ENCODE results near the gene AKT2.

AKT2 gene

DNA sequence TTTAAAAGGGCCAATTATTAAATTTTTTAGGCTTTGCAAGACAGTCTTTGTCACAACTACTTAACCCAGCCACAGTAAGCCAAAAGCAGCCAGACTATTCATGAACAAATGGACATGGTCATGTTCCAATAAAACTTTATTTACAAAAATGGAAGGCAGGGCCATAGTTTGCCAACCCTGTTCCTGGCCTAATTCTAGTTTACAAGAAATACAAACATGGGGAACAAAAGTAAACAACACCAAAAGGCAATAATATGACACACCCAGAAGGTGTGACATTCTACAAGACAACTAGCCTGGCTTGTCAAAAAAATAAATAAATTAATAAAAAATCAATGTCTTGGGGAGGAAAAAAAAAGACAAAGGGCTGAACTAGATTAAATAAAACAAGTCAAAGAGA lies 33.9 kb downstream of the AKT2 start:
- no peak for FAIRE-seq

DNA sequence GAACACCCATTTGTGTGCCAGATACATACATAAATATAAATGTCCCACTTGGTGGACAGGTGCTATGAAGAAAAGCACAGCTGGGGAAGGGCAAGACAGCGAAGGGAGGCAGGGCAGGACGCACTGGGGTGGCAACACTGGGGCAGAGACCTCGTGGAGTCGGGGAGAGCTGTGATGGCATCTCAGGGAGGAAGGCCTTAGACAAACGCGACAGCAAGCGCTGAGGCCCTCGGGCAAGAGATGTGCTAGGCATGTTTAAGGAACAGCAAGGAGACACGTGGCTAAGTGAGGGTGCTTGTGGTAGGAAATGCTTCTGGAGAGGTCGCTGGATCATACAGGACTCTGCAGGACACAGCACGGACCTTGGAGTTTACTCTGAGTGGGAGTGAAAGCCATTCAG lies 35.4 kb downstream of the AKT2 start:
- no peak for FAIRE-seq

DNA sequence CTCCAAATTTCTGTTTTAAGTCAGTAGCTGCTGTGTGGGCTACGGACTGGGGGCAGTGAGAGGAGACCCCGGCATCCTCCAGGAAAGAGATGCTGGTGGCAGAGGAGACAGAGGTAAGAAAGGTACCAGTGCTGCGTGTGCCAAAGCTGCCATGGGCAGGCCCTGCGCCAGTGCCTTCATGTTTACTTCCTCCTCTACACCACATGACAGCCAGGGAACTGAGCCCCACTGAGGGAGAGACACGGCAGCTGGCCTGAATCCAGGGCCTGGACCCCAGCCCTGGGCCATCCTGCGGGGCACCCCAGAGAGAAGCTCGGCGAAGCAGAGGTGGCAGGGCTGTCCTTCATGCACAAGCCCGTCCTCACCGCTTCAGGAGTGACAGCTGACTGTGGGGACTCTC lies 35.9 kb downstream of the AKT2 start:
- FAIRE-seq = no peak

DNA sequence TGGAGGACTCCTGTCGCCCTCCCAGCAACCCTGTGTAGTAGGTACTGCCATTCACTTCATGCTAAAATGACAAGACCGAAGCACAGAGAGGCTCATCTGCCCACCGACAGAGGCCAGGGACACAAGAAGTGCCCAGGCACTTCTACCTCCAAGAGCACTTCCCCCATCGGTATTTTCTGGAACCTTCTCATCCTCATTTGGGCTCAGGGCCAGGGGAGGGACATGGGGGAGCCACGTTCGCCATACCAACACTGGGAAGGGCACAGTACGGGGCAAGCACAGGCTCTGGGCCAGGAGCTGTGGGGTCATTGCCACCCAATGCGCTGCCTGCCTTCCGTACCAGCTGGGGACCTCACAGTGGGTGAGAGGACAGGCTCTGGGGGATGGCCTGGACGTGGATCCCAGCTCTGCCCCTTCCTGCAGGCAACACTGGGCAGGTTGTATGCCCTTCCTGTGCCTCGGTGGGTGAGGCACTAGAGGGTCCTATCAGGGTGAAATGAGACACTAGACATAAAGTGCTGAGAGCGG lies 37.3 kb downstream of the AKT2 start:
- no peak for FAIRE-seq

DNA sequence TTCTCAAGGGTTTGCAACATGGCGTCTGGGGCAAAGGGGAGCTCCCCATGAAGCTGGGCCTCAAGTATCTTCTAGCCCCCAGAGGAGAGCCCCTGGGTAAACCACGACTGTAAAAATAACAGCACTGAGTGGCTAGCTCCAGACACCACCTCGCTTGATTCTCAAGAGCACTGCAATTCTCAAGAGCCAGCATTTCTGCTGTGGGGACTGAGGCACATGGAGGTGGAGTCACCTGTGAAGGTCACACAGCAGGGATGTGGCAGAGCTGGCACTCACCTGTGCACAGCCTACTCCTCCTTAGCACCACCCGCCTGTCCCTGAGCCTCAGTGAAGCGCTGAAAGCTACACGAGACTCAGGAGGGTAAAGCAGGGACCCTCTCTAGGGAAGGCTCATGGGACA lies 38.0 kb downstream of the AKT2 start:
- no peak for FAIRE-seq

DNA sequence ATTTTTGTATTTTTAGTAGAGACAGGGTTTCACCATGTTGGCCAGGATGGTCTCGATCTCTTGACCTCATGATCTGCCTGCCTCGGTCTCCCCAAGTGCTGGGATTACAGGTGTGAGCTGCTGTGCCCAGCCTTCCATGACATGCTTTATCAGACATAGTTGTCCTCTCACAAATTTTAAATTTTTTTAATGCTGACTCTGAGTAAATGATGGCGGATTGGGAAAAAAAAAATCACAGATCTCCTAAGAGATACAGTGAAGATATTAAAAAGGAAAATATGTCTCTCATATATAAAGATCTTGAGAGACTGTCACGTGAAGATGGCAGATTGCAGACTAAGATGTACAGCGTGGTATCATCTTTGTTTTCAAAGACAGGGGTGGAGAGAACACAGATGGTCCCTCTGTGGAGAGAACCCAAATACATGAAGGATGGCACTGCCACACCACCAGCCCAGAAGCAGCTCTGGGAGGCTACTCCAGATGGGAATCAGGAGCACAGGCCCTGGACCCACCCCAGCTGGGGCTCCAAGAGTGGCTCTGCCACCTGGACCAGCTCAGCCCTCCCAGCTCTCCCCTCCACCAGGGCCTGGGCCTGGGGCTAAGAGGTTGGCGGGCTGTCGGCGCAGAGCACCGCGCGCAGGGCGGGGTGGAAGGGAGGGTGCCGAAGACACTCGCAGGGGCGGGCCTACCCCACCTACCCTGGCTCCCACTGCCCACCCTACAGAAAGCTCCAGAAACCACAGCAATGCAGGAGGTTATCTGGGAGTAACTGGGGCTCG lies 38.7 kb downstream of the AKT2 start:
- FAIRE-seq = no peak

DNA sequence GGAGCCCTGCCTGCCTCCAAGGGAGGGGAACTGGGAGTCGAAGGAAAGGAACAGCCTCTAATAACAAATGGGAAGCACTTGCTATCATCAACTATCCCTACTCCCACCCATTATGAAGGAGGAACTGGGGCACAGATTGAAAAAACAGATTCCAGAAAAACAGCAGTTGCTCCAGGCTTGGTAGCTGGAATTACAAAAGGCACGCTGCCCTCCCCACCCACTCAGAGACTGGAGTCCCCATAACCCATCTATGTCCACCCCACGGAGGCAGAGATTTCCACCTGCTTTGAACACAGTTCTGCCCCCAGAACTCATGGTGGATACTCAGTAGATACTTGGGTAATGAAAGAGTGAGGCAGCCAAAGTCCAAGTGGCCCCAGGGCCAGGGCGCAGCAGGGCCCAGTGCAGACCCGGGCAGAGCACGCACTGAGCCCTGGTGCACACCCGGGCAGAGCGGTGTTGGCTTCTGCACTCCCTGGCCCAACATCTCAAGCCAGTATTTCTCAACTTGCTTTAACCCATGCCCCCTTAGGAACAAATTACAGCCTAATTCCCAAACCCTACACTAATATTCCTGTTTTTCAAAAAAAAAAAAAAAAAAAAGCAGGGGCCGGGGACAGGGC lies 39.5 kb downstream of the AKT2 start:
- no peak for FAIRE-seq

DNA sequence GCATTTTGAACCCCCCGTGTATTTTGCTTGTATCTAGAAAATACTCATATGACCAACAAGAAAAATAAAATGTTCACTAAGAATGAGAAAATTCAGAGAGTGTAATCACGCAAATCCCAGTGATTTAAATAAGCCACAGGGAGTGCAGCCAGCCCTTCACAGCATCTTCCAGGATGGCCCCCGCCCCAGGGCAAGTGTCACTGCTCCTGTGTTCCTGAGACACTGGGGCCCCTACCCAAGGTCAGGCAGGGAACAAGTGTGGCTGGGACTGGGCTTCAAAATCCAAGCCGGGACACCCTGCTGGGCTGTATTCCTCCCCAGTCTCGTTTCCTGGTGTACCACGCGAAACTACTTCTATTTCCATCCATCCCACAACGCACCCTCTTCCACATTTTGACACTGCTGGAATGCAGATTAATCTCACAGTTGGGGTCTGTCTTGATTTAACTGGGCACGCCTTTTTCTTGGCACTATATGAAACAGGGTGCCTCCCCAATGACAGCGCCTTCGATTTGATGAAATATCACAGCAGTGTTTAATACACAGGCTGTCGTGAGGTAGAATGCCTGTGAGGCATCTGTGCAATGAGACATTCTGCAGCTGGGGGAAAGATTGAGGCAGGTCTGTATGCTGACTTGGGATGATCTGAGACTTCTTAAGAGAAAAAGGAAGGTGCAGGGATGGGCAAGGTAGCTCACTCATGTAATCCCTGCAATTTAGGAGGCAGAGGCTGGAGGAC lies 40.4 kb downstream of the AKT2 start:
- FAIRE-seq = no peak

DNA sequence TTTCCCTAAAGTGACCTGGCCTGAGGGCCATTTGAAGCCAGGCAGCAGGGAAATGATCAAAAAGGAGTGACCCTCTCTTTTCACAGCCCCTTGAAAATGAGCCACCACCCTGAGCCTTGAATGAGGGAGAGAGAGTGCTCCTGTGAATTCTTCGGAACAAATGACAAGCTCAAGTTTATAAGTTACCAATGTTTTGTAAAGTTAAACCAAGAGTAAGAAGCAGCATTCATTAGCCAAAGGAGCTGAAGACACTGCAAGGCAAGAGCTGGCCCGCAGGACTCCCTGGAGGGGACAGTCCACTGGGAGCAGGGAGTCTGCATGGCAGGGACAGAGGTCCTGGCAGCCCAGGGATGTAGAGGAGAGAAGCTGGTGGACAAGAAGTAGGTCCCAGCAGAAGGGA lies 42.0 kb downstream of the AKT2 start:
- no peak for FAIRE-seq

DNA sequence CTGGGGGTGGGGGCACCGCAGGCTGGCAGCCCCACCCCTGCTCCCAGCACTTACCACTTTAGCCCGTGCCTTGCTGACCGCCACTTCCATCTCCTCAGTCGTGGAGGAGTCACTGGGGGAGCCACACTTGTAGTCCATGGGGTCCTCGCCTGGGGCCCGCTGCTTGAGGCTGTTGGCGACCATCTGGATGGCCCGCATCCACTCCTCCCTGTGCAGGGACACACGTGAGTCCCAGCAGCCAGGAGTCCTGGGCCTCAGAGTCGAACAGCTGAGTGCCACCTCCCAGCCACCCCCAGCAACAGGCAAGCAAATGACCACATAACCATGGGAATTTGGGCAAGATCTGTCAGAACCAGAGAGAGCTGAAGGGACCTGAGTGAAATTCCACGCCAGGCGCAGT lies 42.7 kb downstream of the AKT2 start:
- no peak for FAIRE-seq

DNA sequence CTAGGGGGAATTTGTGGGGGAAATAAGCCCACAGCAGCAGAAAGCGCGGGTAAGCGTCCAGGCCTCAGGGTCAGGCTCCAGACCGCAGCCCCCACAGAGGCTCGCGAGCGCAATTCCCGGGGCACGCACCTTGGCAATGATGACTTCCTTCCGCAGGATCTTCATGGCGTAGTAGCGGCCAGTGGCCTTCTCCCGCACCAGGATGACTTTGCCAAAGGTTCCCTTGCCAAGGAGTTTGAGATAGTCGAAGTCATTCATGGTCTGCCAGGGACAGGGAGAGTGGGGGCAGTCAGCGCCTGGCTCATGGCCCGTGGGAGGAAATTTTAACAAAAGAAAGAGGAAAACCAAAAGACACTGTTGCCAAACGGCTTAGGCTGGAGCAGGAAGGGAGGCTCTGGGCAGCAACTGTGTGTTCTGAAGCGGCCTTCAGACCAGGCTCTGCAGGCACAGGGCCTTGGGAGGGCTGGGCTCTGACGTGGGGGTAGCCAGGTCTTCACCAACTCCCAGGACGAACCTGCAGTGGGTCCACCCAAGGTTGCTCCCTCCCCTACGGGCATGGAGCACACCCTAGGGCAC lies 43.2 kb downstream of the AKT2 start:
- no peak for FAIRE-seq

DNA sequence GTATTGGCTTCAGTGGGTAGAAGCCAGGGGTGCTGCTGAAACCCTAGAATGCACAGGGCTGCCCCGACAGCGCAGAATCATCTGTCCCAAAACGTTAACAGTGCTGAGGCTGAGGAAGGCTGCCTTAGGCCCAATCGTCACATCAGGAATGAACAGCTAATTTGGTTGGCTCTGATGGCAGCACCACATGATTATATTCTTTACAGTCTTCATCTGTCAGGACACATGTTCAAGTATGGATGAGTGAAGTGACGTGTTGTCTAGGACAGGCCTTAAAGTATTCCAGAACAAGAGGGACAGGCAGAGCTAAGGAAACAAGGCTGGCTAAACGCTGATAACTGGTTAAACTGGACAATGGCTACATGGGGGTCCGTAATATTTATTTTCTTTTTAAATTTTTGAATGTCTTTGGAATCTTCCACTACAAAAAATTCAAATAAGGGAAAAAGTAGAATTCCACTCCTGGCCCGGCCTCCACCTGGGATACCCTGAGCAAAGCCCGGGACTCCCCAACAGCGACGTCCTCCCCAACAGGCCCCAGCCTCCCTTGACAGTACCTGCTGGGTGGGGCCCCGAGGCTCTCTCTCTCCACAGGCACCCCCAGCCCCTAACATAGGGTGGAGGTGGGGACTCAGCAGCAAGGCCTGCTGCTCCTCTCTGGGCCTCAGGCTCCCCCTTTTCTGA lies 43.9 kb downstream of the AKT2 start:
- no peak for FAIRE-seq

DNA sequence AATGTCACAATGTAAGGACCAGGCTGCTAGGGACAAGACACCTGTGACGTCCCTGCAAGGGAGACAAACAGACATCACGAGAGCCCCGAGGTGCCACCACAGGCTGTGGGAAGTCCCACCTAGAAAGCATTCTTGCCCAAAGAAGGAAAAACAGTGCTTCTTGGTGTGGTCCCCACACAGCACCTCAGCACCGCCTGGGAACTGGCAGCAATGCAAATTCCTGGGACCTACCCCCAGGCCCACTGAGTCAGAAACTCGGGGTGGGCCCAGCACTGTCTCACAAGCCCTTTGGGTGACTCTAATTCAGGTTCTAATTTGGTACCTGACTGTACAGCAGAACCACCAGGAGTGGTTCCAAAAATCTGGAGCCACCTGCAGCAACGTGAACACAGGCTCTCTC lies 44.8 kb downstream of the AKT2 start:
- no peak for FAIRE-seq

DNA sequence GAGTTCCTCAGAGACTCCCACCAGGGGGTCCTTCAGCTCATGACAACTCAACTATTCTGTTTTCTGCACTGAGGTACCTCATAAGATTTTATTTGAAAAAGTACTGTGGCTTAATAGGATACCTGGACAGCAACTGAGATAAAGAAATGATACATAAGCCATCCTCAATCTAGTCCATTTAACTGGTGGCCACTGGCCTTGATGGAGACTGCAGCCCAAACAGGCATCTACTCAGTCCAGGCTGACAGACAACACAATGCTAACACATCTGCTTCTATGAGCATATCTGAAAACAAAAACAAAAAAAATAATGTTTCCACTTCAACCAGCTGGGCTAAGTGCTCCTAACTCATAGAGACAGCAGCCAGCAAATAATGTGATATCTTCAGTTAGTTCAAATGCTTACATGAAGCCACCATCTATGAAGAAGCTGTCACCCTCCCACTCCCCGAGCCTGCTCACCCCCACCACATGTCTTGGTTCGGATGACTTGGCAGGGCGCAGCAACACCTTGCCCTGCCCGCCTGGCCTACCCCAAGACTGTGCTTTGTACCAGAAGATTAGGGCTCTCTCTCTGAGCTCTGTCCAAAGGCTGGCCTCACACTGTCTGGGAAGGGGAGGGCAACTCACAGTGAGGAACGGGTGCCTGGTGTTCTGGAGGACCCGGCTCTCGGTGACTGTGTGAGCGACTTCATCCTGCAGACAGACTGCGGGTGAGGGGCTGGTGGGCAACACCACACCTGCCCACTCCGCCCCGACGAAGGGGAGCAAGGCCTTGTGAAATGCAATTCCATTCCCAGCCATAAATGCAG lies 45.5 kb downstream of the AKT2 start:
- FAIRE-seq = no peak

DNA sequence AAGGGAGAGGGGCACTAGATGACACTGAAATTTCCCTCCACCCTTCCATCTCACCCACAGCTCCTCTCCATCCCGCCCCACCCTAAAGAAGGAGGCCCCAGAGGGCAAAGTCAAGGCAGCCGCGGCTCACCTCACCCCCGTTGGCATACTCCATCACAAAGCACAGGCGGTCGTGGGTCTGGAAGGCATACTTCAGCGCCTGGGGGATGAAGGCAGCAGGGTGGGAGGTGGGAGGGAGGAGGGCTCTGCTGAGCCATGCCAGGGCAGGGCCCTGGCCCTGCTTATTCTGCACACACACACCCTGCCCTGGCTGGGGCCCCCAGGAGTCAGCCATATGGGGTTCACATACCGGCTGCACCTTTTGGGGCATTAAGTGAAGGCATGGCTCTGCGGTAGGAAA lies 46.4 kb downstream of the AKT2 start:
- FAIRE-seq = no peak

DNA sequence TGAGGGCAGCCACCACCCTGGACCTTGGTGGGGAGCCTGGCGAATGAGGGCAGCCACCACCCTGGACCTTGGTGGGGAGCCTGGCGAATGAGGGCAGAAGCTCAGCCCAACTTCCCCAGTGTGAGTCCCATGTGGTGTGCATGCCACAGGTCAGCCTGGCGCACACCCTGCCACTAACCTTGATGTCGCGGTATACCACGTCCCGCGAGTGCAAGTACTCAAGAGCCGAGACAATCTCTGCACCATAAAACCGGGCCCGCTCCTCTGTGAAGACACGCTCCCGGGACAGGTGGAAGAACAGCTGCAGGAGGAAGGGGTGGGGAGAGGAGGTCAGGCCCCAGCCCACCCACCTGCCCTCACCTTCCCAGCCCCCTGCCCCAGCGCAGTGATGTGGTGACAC lies 47.4 kb downstream of the AKT2 start:
- no peak for FAIRE-seq

DNA sequence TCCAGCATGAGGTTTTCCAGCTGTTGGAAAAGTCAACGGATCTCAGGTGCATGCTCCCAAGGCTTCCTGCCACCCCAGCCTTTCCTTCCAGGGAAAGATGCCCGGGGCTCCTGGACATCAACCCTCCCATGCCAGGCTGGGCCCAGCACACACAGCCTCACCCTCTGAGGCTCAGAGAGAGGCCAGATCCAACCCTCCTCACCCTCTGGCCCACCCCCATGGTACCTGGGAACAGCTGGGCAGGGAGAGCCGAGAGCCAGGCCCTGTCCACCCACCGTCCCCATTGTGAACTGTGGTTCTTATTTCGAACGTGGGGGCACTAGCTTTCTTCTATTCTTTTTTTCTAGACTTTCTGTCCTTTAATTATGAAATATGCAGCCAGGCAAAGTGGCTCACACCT lies 48.8 kb downstream of the AKT2 start:
- FAIRE-seq = no peak

DNA sequence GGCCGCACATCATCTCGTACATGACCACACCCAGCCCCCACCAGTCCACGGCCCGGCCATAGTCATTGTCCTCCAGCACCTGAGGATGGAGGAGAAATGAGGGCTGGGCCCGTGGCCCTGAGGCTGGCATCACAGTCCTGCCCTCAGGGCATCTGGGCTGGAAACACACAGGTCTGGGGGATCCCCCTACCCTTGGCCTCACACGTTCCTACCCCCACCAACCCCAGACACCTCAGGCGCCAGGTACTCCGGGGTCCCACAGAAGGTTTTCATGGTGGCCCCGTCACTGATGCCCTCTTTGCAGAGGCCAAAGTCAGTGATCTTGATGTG lies 49.2 kb downstream of the AKT2 start:
- no peak for FAIRE-seq

DNA sequence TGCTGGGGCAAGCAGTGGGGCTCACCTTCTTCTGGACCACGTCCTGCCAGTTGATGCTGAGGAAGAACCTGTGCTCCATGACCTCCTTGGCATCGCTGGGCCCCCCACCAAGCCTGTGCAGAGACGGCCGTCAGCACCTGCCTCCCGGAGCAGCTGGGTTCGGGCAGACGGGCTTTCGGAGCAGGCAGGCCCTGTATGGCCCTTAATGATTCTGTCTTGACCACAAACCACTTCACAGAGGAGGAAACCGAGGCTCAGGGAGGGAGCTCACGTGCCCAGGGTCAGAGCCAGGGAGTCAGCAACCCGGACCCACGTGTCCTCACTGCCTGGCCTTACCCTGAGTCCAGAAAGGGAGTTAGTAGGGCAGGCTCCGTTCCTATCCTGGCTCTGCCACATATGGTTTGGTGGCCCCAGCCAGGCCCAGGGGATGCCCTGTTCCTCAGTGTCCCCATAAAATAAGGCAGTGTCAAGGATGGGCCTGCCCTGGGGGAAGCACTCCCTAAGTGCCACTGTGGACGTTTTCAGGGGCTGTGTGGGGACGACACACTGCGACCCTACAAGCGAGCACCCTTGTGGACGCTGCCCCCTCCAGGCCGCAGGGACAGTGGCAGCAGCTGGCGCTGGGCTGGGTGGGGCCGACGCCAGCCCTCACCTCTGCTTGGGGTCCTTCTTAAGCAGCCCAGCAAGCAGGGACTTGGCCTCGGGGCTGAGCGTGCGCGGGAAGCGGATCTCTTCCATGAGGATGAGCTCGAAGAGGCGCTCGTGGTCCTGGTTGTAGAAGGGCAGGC lies 49.7 kb downstream of the AKT2 start:
- FAIRE-seq = no peak

DNA sequence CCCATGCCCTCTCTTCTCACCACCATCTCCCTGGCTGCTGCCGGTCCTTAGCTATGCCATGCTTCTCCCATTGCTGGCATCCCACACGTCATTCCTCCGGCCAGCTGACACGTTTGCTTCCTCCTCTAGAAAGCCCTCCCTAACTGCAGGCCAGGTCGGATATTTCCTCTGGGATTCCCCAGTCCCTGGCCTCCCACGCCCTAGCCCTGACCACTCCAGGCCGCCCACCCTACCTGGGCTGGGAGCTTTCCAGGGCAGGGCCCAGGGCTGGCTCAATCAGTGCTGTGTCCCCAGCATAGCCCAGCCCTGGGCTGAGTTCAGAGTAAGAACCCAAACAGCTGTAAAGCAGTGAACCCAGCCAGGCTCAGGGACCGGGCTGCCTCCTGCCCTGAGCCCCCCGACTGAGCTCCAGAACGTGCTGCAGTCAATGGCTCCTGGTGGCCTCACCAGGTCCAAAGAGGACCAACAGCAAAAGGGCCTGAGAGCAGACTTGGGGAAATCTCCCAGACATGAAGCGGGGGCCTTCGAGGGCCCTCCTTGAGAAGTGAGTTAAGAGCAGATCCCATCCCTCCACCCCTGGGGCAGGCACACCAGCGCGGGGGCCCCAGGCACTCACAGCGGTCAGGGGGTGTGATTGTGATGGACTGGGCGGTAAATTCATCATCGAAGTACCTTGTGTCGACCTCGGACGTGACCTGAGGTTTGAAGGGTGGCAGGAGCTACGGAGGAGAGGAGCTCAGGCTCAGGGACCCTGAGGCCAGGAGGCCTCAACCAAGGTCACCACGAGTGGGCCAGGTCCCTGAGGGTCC lies 50.5 kb downstream of the AKT2 start:
- no peak for FAIRE-seq

All from colon (tissue), 2 donors.